DMS114 treated with DMSO at 0.1 percent for 48 hours (cell line): Measurements from ENCODE around the gene APBB3.
"Not testable (repeated sequence)": the region's sequence is repeated elsewhere in the genome, so short reads cannot be mapped to it uniquely, and the experiment has no call there.

Experiments
- DNase-seq: peaks from one replicate; lab custom pipeline; 2025; ENCODE audit not compliant: unreplicated experiment; lab: John Stamatoyannopoulos, UW

The APBB3 gene, protein sequence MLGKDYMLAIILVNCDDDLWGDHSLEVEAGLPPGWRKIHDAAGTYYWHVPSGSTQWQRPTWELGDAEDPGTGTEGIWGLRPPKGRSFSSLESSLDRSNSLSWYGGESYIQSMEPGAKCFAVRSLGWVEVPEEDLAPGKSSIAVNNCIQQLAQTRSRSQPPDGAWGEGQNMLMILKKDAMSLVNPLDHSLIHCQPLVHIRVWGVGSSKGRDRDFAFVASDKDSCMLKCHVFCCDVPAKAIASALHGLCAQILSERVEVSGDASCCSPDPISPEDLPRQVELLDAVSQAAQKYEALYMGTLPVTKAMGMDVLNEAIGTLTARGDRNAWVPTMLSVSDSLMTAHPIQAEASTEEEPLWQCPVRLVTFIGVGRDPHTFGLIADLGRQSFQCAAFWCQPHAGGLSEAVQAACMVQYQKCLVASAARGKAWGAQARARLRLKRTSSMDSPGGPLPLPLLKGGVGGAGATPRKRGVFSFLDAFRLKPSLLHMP

DNA sequence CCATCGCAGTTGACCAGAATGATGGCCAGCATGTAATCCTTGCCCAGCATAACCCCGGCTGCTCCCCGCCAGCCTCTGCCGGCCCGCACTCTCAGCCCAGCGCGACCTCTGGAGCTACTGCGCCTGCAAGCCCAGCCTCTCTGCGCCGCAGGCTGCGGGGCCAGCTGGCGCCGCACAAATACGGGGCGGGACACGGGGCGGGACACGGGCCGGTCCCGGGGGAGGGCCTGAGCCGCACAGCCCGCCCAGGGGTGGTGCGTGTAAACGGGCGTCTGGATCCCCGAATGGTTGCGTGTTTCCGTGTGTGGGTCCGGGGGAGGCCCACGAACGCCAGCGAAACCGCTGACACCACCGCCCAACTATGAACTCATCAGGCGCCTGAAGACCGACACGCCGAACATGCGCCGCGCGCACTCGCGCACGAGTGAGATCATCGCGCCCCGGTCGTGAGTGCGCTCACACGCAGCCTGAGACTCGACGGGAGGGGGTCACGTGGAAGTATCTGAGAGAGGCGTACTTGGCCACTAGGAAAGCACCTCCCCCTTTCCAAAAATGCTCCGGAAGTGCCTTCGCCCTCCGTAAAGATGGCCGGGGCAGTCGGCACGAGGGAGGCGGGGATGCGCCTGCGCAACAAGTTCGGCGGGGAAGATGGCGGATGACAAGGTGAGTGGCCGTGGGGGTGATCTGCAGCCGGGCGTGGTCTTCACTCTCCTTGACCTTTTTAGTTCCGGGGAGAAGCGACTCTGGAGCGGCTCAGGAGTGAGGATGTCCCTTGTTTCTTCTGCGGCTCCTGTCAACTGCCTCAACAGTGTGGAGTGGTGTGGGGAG, at the start of gene APBB3, which contains the start of gene SLC35A4:
Gene APBB3 (minus strand): TSS at position 403 of the 828 bp plus-strand sequence. CDS start 353 bp downstream, at position 50.
Gene SLC35A4 (plus strand): TSS at position 633 of the 828 bp plus-strand sequence. CDS start 2,342 bp downstream, outside the sequence.
- DNase-seq, result peak; percentile 98

DNA sequence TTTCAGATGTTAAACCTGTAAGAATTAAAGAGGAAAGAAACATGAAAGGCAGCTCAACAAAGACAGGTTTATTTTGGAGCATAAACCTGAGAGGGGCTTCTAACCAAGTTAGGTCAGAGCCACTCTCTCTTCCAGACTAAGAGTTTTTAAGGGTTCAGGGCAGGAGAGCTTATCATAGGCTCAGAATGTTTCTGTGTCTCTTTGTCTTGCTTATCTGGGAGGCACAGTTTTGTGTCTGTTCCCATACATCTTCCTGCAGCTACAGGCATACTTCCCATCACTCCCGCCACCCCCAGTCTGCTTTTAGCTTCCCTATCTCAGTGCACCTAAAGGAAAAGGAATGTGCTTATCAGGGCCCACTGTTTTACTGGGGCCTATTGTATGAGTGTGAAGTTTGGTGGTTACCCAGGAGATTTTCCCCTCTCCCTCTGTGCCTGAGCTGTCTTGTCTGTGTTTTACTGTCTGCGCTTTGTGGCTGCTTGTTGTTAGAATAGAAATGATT, 46.7 kb upstream of the APBB3 start:
- DNase-seq, result no peak

DNA sequence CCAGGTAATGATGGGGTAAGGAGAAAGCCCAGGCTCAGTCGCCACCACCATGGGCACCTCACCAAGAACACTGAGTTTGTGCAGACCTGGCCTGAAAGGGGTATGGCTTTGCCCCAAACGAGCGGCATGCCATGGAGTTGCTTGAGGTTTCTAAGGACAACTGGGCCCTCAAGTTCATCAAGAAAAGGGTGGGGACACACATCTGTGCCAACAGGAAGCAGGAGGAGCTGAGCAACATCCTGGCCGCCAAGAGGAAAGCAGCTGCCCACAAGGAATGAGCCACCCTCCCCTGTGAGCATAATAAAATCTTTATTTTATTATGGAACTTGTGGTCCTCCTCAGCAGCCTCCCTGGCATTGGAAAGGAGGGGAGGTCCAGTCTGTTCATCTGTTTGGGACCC, 44.7 kb upstream of the APBB3 start:
- no peak for DNase-seq

DNA sequence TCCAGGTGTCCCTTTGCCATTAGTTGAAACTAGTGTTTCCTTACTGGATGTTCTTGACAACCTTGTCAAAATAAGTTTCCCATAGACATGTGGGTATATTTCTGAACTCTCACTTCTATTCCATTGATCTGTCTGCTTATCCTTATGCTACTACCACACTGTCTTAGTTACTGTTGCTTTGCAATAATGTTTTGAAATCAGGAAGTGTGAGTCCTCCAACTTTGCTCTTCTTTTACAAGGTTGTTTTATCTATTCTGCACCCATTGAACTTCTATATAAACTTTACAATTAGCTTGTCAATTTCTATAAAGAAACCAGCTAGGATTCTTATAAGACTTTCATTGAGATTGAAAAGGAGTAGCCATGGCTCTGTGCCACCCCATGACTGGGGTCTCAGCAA, 44.3 kb upstream of the APBB3 start:
- DNase-seq, result no peak

DNA sequence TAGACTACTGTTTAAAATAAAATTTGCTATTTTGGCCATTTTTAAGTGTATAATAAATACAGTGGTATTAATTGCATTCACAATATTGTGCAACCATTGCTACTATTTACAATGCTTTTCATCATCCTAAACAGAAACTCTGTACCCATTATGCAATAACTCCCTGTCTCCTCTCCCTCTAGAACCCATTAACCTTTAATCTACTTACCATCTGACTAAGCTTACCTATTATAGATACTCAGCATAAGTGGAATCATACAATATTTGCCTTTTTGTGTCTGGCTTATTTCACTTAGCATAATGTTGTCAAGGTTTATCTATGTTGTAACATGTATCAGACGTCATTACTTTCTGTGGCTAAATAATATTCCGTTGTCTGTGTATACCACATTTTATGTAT, 42.6 kb upstream of the APBB3 start:
- no peak for DNase-seq

DNA sequence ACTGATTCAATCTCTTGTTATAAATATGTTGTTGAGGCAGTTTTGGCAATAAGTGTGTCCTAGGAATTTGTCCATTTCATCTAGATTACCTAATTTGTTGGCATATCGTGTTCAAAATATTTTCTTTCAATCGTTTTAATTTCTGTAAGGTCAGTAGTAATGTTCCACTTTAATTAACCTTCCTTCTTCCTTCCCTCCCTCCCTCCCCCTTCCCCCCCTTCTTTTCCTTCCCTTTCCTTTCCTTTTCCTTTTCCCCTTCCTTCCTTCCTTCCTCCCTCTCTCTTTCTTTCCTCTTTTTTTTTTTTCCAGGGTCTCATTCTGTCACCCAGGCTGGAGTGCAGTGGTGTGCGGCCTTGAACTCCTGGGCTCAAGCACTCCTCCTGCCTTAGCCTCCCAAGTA, 41.5 kb upstream of the APBB3 start:
- DNase-seq, result no peak

DNA sequence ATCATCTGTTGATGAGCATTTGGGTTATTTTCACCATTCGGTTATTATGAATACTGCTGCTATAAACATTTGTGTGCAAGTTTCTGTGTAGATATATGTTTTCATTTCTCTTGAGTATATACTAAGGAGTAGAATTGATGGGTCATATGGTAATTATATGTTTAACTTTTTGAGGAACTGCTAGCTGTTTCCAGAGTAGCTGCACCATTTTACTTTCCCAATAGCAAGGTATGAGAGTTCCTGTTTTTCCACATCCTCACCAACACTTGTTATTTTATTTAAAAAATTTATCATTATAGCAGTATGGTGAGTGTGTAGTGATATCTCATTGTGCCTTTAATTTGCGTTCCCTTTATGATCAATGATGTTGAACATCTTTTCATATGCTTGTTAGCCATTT, 39.3 kb upstream of the APBB3 start:
- no peak for DNase-seq

DNA sequence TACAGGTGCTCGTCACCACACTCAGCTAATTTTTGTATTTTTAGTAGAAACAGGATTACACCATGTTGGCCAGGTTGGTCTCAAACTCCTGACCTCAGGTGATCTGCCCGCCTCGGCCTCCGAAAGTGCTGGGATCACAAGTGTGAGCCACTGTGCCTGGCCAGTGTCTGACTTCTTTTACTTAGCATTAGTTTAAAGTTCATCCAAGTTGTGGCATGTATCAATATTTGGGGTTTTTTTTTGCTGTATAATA, 39.0 kb upstream of the APBB3 start:
- DNase-seq, result not testable (repeated sequence)

DNA sequence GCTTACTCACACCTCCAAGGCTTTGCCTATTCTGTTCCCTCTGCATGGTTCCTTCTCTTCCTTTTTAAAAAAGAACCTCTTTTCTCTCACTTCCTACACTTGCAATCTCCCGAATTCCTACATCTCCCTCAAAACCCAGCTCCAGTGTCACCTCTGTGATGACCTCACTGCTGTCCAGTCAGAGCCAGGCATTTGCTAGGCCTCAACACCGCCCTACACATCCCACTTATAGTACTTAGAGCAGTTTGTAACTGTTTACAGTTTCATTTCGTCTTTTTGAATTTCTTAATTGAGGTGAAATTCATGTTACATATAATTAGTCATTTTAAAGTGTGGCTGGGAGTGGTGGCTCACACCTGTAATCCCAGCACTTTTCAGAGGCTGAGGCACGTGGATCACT, 37.7 kb upstream of the APBB3 start:
- DNase-seq, result no peak

DNA sequence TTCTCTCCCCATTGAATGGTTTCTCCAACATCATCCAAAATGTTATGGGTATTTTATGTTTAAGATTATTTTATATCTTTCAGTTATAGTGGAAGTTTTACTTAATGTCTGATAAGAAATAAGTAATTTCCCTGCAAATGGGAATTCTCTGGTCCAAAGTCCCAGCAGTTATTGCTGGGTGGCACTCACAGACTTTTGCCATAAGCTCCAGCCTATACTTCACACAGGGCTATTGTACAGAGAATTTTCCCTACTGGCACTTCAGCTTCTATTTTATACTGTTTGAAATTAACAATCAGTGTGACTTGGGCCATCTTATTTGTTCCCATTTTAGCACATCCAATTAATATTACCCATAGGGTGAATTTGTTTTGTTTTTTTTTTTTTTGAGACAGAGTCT, 35.7 kb upstream of the APBB3 start:
- no peak for DNase-seq

DNA sequence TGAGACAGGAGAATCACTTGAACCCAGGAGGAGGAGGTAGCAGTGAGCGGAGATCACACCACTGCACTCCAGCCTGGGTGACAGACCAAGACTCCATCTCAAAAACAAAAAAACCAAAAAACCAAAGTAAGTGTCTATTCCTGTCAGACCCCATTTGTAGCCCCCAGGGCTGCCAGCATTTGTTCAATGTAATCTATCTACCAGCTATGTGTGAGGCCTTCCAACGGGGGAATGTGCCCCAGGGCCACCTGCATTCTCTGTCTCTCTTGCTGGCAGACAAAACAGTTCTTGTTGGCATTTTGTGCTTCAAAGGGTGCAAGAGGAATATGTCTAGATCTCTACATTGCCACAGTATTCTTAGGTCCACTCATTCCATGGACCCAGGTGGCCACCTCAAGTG, 34.4 kb upstream of the APBB3 start:
- DNase-seq, result no peak

DNA sequence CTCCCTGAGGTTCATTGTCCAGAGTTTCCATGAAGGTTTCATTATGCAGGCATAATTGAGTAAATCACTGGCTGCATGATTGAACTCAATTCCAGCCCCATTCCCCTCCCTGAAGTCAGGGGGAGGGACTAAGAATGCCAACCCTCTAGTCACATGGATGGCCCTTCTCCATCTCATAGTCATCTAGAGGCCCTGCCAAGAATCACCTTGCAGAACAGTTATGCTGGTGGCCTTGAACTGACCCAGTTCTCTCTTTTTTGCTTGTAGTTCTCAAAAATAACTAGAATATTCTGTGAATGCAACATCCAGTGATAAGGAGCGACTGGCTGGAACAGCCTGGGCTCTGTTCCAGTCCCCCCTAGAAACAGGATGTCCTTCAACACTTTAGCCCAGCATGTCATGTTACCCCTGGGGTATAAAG, 31.9 kb upstream of the APBB3 start:
- no peak for DNase-seq

DNA sequence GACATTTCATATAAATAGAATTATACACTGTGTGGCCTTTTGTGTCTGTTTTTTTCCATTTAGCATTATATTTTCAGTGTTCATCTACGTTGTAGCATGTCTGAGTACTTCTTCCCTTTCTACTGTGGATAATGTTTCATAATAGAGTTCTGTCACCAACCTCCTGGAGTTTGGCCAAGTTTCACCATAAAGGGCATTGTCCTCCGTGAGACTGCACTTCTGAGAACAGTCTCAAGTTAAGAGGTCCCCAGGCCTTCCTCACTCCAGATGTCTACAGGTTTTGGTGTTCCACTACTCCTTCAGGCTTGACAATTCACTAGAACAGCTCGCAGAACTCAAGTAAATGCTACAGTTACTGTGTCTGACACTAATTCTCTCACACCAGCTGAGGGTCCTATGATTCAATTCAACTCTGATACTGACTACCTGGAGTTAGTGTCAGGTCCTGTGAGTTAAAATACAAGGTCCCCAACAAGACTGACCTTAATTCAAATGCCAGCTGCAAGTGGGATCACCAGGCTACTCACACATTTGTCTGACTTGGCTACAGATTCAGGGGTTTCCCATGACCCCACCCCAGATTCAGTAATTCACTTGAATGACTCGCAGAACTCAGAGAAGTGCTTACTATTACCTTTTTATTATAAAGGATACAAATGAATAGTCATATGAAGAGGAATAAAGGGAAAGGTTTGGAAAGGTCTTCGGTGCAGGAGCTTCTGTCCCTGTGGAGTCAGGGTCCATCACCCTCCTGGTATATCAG, 31.3 kb upstream of the APBB3 start:
- DNase-seq, result no peak

DNA sequence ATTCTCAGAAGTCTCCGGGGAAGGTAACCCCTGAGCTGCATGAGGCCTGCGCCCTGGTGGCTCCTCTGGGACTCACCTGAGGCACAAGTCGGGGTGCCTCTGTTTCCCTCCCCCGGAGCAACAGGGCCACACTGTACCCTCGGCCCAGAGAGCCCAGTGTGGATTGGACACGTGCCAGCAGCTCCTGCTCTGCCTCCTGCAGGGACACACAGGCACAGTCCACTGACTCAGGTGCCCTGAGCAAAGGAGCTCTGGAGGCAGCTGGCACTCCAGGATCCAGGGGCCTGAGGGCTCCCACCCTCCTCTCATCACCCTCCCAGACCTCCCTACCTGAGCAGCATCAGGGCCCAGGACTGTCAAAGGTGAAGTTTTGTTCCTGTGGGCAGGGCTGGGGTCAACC, 29.8 kb upstream of the APBB3 start:
- DNase-seq, result no peak

DNA sequence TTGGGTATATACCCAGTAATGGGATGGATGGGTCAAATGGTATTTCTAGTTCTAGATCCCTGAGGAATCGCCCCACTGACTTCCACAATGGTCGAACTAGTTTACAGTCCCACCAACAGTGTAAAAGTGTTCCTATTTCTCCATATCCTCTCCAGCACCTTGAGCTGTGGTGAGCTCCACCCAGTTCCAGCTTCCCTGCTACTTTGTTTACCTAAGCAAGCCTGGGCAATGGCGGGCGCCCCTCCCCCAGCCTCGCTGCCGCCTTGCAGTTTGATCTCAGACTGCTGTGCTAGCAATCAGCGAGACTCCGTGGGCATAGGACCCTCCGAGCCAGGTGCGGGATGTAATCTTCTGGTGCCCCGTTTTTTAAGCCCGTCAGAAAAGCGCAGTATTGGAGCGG, 28.7 kb upstream of the APBB3 start:
- not testable (repeated sequence) for DNase-seq

DNA sequence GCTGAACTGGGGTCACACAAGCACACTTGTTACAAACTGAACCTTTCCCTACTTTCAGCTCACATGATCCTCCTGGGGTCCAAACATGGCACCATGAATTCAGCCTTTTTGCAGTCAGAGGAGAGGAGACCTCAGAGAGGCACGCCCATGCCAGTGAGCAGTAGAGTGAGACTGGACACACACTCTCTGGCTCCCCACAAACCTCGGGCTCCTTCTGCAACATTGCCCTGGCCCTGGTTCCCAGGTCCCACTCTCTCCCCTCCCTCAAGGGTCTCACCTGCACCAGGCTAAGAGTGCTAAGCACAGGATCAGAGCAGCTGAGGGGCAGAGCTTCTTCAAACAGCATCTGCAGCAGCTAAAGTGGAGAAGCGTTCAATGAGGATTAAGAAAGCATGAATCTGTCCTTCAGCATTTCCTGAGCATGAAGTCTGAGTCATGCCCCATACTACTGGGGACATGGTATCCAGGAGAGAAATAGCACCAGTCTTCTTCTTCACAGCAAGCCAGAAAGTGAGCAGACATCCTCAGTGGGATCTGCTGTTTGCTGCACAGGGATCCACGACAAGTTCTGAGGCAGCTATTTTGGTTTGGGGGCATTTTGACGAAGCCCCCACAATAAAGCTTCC, 27.5 kb upstream of the APBB3 start:
- no peak for DNase-seq

DNA sequence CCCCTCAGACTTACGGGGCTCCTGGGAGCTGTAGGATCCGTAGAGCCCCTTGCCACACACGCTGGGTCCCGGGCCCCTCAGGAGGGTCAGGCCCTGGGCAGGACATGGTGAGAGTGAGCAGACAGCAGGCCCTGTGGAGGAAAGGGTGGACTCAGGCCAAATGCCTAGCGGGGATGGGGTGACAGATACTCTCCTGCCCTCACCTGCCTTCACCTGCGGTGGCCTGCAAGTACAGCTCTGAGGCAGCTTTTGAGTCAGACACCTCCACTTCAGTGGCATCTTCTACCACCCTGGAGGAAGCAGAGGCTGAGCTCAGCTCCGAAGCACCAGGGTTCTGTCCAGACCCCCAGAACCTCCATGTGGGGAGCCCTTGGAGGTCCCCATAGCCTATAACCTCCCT, 26.5 kb upstream of the APBB3 start:
- no peak for DNase-seq

DNA sequence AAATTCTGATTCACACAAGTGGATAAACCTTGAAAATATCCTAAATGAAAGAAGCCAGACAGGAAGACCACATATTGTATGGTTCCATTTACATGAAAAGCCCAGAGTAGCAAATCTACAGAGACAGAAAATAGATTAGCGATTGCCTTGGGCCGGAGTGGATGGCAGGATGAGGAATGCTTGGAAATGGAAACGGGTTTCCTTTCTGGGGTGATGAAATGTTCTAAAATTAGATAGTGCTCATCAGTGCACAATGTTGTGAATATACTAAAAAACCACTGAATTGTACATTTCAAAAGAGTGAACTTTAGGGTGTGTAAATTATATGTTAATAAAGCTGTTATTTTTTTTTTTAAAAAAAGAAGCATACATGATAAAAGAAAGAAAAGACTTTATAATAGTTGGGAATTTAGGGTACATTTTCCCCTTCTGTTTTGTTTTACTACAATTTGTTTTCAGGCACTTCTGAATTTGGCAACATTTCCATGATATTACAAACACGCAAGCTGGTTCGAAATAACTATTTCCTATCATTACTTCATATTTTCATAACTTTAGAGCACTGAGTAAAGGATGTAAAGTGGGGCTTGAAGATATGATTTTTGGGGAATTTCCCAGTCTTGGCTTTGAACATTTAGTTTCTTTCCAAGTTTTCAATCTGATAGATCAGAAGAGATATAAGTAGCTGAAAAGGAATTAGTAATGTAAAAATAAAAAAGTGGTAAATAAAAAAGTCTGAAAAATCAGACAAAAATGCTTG, 24.1 kb upstream of the APBB3 start:
- DNase-seq, result no peak

DNA sequence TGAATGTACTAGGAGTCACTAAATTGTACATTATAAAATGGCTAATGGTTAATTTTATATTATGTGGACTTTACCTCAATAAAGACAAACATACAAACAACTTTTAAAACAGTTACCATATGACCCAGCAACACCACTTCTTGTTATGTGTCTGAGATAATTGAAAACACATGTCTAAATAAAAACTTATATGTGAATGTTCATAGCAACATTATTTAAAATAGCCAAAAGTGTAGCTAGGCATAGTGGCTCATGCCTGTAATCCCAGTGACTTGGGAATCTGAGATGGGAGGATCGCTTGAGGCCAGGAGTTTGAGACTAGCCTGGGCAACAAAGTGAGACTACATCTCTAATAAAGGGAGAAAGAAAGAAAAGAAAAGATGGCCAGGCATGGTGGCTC, 23.1 kb upstream of the APBB3 start:
- DNase-seq, result no peak

DNA sequence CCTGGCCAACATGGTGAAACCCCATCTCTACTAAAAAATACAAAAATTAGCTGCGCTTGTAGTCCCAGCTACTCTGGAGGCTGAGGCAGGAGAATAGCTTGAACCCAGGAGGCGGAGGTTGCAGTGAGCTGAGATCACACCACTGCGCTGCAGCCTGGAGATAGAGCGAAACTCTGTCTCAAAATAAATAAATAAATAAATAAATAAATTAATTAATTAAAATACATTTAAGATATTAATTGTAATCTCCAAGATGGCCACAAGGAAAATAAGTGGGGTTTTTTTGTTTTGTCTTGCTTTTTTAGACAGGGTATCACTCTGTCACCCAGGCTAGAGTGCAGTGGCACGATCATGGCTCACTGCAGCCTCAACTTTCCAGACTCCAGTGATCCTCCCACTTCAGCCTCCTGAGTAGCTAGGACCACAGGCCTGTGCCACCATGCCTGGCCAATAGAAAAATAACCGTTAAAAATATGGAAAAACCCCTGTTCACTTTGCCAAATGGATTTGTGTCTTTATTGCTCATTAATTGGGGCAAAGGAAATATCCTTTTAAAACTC, 14.9 kb upstream of the APBB3 start:
- not testable (repeated sequence) for DNase-seq
